SU-DHL-6 (cell line): ENCODE measurements around the gene TXNRD1.

Experiments used
- H2AFZ ChIP-seq: fragments of 200-600 bp; sonication (generic); 2 replicates; pipeline ENCODE4 v1.6.1; 2014; ENCODE audit warnings: low read depth, mild to moderate bottlenecking, moderate library complexity, mixed read lengths, antibody characterized with exemption, low read length; ENCODE audit not compliant: severe bottlenecking
- H3F3A ChIP-seq: fragments of 200-600 bp; shearing (Covaris generic); 2 replicates; pipeline ENCODE4 v1.6.0; 2016; ENCODE audit warnings: antibody characterized with exemption, mild to moderate bottlenecking; ENCODE audit not compliant: insufficient read depth
- H3K27ac ChIP-seq: fragments of 200-600 bp; sonication (generic); 2 replicates; pipeline ENCODE4 v1.5.1; 2016; ENCODE audit warnings: low read depth, mild to moderate bottlenecking, low read length, moderate library complexity, mixed read lengths
- H3K27me3 ChIP-seq: fragments of 200-600 bp; sonication (generic), shearing (Covaris generic); 2 replicates; pipeline ENCODE4 v1.6.0; 2014; ENCODE audit warnings: mild to moderate bottlenecking, low read length
- H3K36me3 ChIP-seq: fragments of 200-600 bp; sonication (generic); 2 replicates; pipeline ENCODE4 v1.6.1; 2014; ENCODE audit warnings: mild to moderate bottlenecking, low read length, mixed read lengths
- H3K4me2 ChIP-seq: fragments of 300-600, 200-600 bp; shearing (Covaris generic), sonication (generic); 2 replicates; pipeline ENCODE4 v1.6.0; 2014; ENCODE audit warnings: low read length, low read depth, mild to moderate bottlenecking; ENCODE audit not compliant: poor library complexity, severe bottlenecking
- H3K4me3 ChIP-seq: fragments of 200-600 bp; sonication (generic); 2 replicates; pipeline ENCODE4 v1.5.1; 2014; ENCODE audit warnings: antibody characterized with exemption, low read length, mild to moderate bottlenecking, mixed read lengths; ENCODE audit not compliant: insufficient read depth, poor library complexity, severe bottlenecking
- H3K79me2 ChIP-seq: fragments of 200-600 bp; sonication (generic); 2 replicates; pipeline ENCODE4 v1.6.1; 2014; ENCODE audit warnings: mild to moderate bottlenecking, low read length, moderate library complexity; ENCODE audit not compliant: insufficient read depth
- H3K9ac ChIP-seq: fragments of 200-600 bp; sonication (generic); 2 replicates; pipeline ENCODE4 v1.7.0; 2014; ENCODE audit warnings: mild to moderate bottlenecking, low read length
- H3K9me2 ChIP-seq: fragments of 200-600 bp; sonication (generic); replicated peaks from 2 replicates; pipeline ENCODE4 v1.6.1; 2014; ENCODE audit warnings: low read length; ENCODE audit not compliant: insufficient read depth
- H3K9me3 ChIP-seq: fragments of 200-600 bp; sonication (generic); 2 replicates; pipeline ENCODE4 v1.6.1; 2014; ENCODE audit warnings: low read length, mixed read lengths; ENCODE audit not compliant: insufficient read depth
- H4K20me1 ChIP-seq: fragments of 200-600 bp; sonication (generic); 2 replicates; pipeline ENCODE4 v1.6.1; 2014; ENCODE audit warnings: low read depth, mild to moderate bottlenecking, antibody characterized with exemption, low read length, moderate library complexity, mixed read lengths
- EZH2phosphoT487 ChIP-seq: fragments of 200-600 bp; sonication (generic), shearing (Covaris generic); conservative IDR thresholded peaks from 2 replicates; pipeline ENCODE4 v1.6.1; 2018; ENCODE audit warnings: mild to moderate bottlenecking, antibody characterized with exemption, low read length, moderate library complexity, mixed read lengths
- TF ChIP-seq, protein P1 (sequence below): fragments of 200-600 bp; sonication (generic); IDR thresholded peaks from one replicate; pipeline ENCODE4 v1.5.1; 2017; ENCODE audit warnings: antibody characterized with exemption, mild to moderate bottlenecking, low read length, moderate library complexity; ENCODE audit not compliant: insufficient read depth, poor library complexity, severe bottlenecking

Gene TXNRD1

GRCh38 chr12:104243971-104244370, 28.4 kb downstream of the TXNRD1 start:
- no peak overlapping the region for H3K27ac ChIP-seq
- H2AFZ ChIP-seq = no peak overlapping the region
- no peaks in the 10 kb centered on the region for H3K36me3 ChIP-seq
- no peak overlapping the region for H3K9ac ChIP-seq
- no peaks in the 10 kb centered on the region for H3K79me2 ChIP-seq
- no peak overlapping the region for H3K4me2 ChIP-seq
- TF ChIP-seq, protein P1, sequence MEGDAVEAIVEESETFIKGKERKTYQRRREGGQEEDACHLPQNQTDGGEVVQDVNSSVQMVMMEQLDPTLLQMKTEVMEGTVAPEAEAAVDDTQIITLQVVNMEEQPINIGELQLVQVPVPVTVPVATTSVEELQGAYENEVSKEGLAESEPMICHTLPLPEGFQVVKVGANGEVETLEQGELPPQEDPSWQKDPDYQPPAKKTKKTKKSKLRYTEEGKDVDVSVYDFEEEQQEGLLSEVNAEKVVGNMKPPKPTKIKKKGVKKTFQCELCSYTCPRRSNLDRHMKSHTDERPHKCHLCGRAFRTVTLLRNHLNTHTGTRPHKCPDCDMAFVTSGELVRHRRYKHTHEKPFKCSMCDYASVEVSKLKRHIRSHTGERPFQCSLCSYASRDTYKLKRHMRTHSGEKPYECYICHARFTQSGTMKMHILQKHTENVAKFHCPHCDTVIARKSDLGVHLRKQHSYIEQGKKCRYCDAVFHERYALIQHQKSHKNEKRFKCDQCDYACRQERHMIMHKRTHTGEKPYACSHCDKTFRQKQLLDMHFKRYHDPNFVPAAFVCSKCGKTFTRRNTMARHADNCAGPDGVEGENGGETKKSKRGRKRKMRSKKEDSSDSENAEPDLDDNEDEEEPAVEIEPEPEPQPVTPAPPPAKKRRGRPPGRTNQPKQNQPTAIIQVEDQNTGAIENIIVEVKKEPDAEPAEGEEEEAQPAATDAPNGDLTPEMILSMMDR = no peak
- TF ChIP-seq EZH2phosphoT487 = no peak
- no peak overlapping the region for H3K4me3 ChIP-seq
- no peaks in the 10 kb centered on the region for H3F3A ChIP-seq
- H3K27me3 ChIP-seq = no peaks in the 10 kb centered on the region
- H3K9me3 ChIP-seq = no peaks in the 10 kb centered on the region
- H3K9me2 ChIP-seq = no peaks in the 10 kb centered on the region
- H4K20me1 ChIP-seq = no peaks in the 10 kb centered on the region

DNA sequence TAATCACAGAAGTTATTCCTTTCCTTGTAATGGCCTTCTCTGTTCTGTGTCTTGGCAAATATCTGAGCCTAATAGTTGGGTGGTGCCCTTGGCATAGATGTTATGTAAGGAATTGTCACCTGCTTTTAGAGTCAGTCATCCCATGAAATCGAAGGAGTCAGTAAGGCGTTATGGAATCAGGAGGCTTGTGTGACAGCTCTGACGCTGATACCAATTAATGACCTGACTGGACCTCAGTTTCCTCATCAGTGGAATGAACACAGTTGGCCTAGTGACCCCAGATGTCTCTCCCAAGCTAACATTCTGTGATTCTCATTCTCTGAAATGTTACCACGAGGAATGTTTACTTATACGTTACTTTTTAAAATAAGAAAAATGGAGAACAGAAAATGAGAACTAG, 32.1 kb downstream of the TXNRD1 start:
- TF ChIP-seq EZH2phosphoT487 = no peak
- TF ChIP-seq, protein P1 = no peak
- no peaks in the 10 kb centered on the region for H3K27me3 ChIP-seq
- H3K79me2 ChIP-seq = no peaks in the 10 kb centered on the region
- H2AFZ ChIP-seq = no peak overlapping the region
- no peak overlapping the region for H3K27ac ChIP-seq
- H3K9me2 ChIP-seq = no peaks in the 10 kb centered on the region
- no peaks in the 10 kb centered on the region for H4K20me1 ChIP-seq
- no peaks in the 10 kb centered on the region for H3K9me3 ChIP-seq
- H3F3A ChIP-seq = no peaks in the 10 kb centered on the region
- H3K4me2 ChIP-seq = no peak overlapping the region
- no peak overlapping the region for H3K4me3 ChIP-seq
- no peak overlapping the region for H3K9ac ChIP-seq
- no peaks in the 10 kb centered on the region for H3K36me3 ChIP-seq

GRCh38 chr12:104248444-104248843, 32.9 kb downstream of the TXNRD1 start:
- no peak overlapping the region for H3K9ac ChIP-seq
- no peaks in the 10 kb centered on the region for H3K9me3 ChIP-seq
- H3K27me3 ChIP-seq = no peaks in the 10 kb centered on the region
- no peaks in the 10 kb centered on the region for H3K9me2 ChIP-seq
- H3K4me2 ChIP-seq = no peak overlapping the region
- H3F3A ChIP-seq = no peaks in the 10 kb centered on the region
- no peak overlapping the region for H3K27ac ChIP-seq
- H3K36me3 ChIP-seq = no peaks in the 10 kb centered on the region
- no peak overlapping the region for H2AFZ ChIP-seq
- no peak for TF ChIP-seq EZH2phosphoT487
- H3K79me2 ChIP-seq = no peaks in the 10 kb centered on the region
- H3K4me3 ChIP-seq = no peak overlapping the region
- H4K20me1 ChIP-seq = no peaks in the 10 kb centered on the region

DNA sequence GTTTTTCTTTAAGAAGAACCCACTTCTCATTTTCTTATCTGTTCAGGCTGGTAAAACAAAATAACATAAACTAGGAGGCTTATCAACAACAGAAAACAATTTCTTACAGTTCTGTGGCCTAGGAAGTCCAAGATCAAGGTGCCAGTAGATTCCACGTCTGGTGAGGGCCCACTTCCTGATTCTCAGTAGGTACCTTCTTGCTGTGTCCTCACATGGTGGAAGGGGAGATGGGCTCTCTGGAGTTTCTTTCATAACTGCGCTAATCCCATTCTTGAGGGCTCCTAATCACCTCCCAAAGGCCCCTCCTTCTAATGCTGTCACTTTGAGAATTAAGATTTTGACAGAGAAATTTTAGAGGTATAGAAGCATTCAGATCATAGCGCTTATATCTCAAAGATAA, 33.4 kb downstream of the TXNRD1 start:
- Histone ChIP-seq H3K79me2 (no peaks in the 10 kb centered on the region), H3K4me2 (no peak overlapping the region), H3K9ac (no peak overlapping the region), H3K27ac (no peak overlapping the region), H3K9me3 (no peaks in the 10 kb centered on the region), H3K27me3 (no peaks in the 10 kb centered on the region), H3F3A (no peaks in the 10 kb centered on the region), H3K4me3 (no peak overlapping the region), H3K9me2 (no peaks in the 10 kb centered on the region), H3K36me3 (no peaks in the 10 kb centered on the region), H2AFZ (no peak overlapping the region), H4K20me1 (no peaks in the 10 kb centered on the region)
- TF ChIP-seq, protein P1 = no peak
- TF ChIP-seq EZH2phosphoT487 = no peak
